Astrocyte (in vitro differentiated cells and primary cell): ENCODE data around the gene NAGLU. TPM values are rescaled to one million over a fixed set of nuclear protein-coding genes. Genes with fewer than 3 reads are reported as not detected.

Experiments used
- DNase-seq: peaks from one replicate; pipeline ENCODE4 v3.0.0-alpha.2; 2010; ENCODE audit warnings: low read depth
- FAIRE-seq: peaks from 2 replicates; lab custom pipeline; 2011; peaks lifted over from hg19 to GRCh38; lab: Jason Lieb, UNC
- H2AFZ ChIP-seq: 2 replicates; pipeline ENCODE4 v1.6.0; 2012; ENCODE audit warnings: low read depth, low read length, inconsistent platforms
- H3K27ac ChIP-seq: 2 replicates; pipeline ENCODE4 v1.5.1; 2011; ENCODE audit warnings: low read depth, low read length, inconsistent platforms
- H3K27me3 ChIP-seq: 2 replicates; pipeline ENCODE4 v1.6.0; 2011; ENCODE audit warnings: low read length, inconsistent platforms; ENCODE audit not compliant: insufficient read depth
- H3K36me3 ChIP-seq: 2 replicates; pipeline ENCODE4 v1.5.1; 2011; ENCODE audit warnings: low read length, inconsistent platforms; ENCODE audit not compliant: insufficient read depth
- H3K4me1 ChIP-seq: 2 replicates; pipeline ENCODE4 v1.5.1; 2011; ENCODE audit warnings: low read length, inconsistent platforms; ENCODE audit not compliant: insufficient read depth
- H3K4me2 ChIP-seq: 2 replicates; pipeline ENCODE4 v1.6.0; 2012; ENCODE audit warnings: low read length, inconsistent platforms
- H3K4me3 ChIP-seq: 2 replicates; pipeline ENCODE4 v1.5.1; 2011; ENCODE audit warnings: low read depth, mild to moderate bottlenecking, low read length, inconsistent platforms; ENCODE audit not compliant: insufficient read depth
- H3K79me2 ChIP-seq: 2 replicates; pipeline ENCODE4 v1.6.0; 2012; ENCODE audit warnings: mild to moderate bottlenecking, low read length, inconsistent platforms; ENCODE audit not compliant: insufficient read depth
- H3K9ac ChIP-seq: 2 replicates; pipeline ENCODE4 v1.6.0; 2012; ENCODE audit warnings: mild to moderate bottlenecking, low read length, inconsistent platforms
- H3K9me3 ChIP-seq: 2 replicates; pipeline ENCODE4 v1.5.1; 2012; ENCODE audit warnings: low read depth, mild to moderate bottlenecking, low read length, inconsistent platforms; ENCODE audit not compliant: insufficient read depth
- H4K20me1 ChIP-seq: 2 replicates; pipeline ENCODE4 v1.6.0; 2012; ENCODE audit warnings: low read length, inconsistent platforms; ENCODE audit not compliant: insufficient read depth
- H3K27ac Mint-ChIP-seq: one replicate; pipeline ENCODE4 v1.8.0; 2021; ENCODE audit warnings: mild to moderate bottlenecking, mixed read lengths; ENCODE audit not compliant: unreplicated experiment
- H3K27me3 Mint-ChIP-seq: one replicate; pipeline ENCODE4 v1.8.0; 2021; ENCODE audit warnings: low read depth, mixed read lengths; ENCODE audit not compliant: unreplicated experiment
- H3K36me3 Mint-ChIP-seq: one replicate; pipeline ENCODE4 v1.8.0; 2021; ENCODE audit warnings: low read depth, mixed read lengths; ENCODE audit not compliant: unreplicated experiment
- H3K4me1 Mint-ChIP-seq: one replicate; pipeline ENCODE4 v1.8.0; 2021; ENCODE audit warnings: low read depth, mixed read lengths; ENCODE audit not compliant: unreplicated experiment
- H3K4me3 Mint-ChIP-seq: one replicate; pipeline ENCODE4 v1.8.0; 2021; ENCODE audit warnings: mild to moderate bottlenecking, moderate library complexity, mixed read lengths; ENCODE audit not compliant: unreplicated experiment
- H3K9me3 Mint-ChIP-seq: one replicate; pipeline ENCODE4 v1.8.0; 2021; ENCODE audit warnings: mild to moderate bottlenecking, mixed read lengths; ENCODE audit not compliant: unreplicated experiment
- CTCF ChIP-seq: IDR thresholded peaks from 2 replicates; pipeline ENCODE4 v1.5.1; 2011; ENCODE audit warnings: low read depth, mild to moderate bottlenecking, inconsistent platforms, low read length, moderate library complexity; ENCODE audit not compliant: insufficient read depth
- EZH2 ChIP-seq: IDR thresholded peaks from 2 replicates; pipeline ENCODE4 v1.6.1; 2012; ENCODE audit warnings: mild to moderate bottlenecking, low read length, inconsistent platforms; ENCODE audit not compliant: insufficient read depth
- total RNA-seq: library from RNA; stranded (reverse); gene quantifications from 2 replicates; pipeline ENCODE4 v1.2.1, GENCODE V29; 2021

NAGLU gene
- total RNA-seq, 1 donor from 2014 or later = 19.3 TPM

- peak overlapping the region; percentile 97 for H3K4me3 Mint-ChIP-seq
- Histone ChIP-seq H4K20me1 (peaks cover 23% of the 10 kb centered on the region), H3K27me3 (no peaks in the 10 kb centered on the region), H3K9ac (peak overlapping the region; percentile 96), H3K79me2 (peaks cover 44% of the 10 kb centered on the region), H3K36me3 (peaks cover 30% of the 10 kb centered on the region), H3K4me2 (peak overlapping the region; percentile 97), H2AFZ (peak overlapping the region; percentile 54), H3K27ac (peak overlapping the region; percentile 77), H3K4me3 (peak overlapping the region; percentile 98), H3K4me1 (peaks cover 13% of the 10 kb centered on the region), H3K9me3 (no peaks in the 10 kb centered on the region)
- no peak for TF ChIP-seq EZH2
- TF ChIP-seq CTCF = no peak
- FAIRE-seq (no peak), DNase-seq (no peak)
- peaks cover 4% of the 10 kb centered on the region for H3K4me1 Mint-ChIP-seq
- H3K27me3 Mint-ChIP-seq = no peaks in the 10 kb centered on the region
- H3K36me3 Mint-ChIP-seq = peaks cover 5% of the 10 kb centered on the region
- no peaks in the 10 kb centered on the region for H3K9me3 Mint-ChIP-seq
- peak overlapping the region; percentile 62 for H3K27ac Mint-ChIP-seq
These were observed 41.1 kb downstream of the NAGLU start for GRCh38 chr17:42577140-42577531.

GRCh38 chr17:42577532-42578281 lies 41.7 kb downstream of the NAGLU start, which contains the start of gene PSMC3IP:
TSS of gene PSMC3IP (minus strand) at chr17:42577729. CDS start at chr17:42577686, 43 bp downstream.
- FAIRE-seq (no peak), DNase-seq (peak; percentile 83)
- Histone ChIP-seq H3K79me2 (peaks cover 40% of the 10 kb centered on the region), H3K27ac (peak within 1 kb of the TSS; percentile 77), H3K9ac (peak within 1 kb of the TSS; percentile 96), H3K4me2 (peak within 1 kb of the TSS; percentile 97), H3K36me3 (peaks cover 31% of the 10 kb centered on the region), H4K20me1 (peaks cover 20% of the 10 kb centered on the region), H3K9me3 (no peaks in the 10 kb centered on the region), H2AFZ (peak within 1 kb of the TSS; percentile 86), H3K27me3 (no peaks in the 10 kb centered on the region), H3K4me1 (peaks cover 13% of the 10 kb centered on the region), H3K4me3 (peak within 1 kb of the TSS; percentile 98)
- Mint-ChIP-seq H3K4me3 (peak within 1 kb of the TSS; percentile 97), H3K27me3 (no peaks in the 10 kb centered on the region), H3K36me3 (peaks cover 5% of the 10 kb centered on the region), H3K4me1 (peaks cover 4% of the 10 kb centered on the region), H3K27ac (peak within 1 kb of the TSS; percentile 97), H3K9me3 (no peaks in the 10 kb centered on the region)
- TF ChIP-seq CTCF (peak; percentile 35), EZH2 (no peak)
